HL-60/S4 treated with phorbol 12-myristate 13-acetate at 8.2 ng/mL for 4 days and 3 days (cell line): Measurements from ENCODE around the gene SF3B4.

Experiments
- in situ Hi-C: fragments of 300-500 bp; cut with MboI; formaldehyde crosslinking; loops from 2 replicates; pipeline ENCODE4 v1.15.0; 2022; ENCODE audit warnings: low sequenced_read_pairs

SF3B4 gene

DNA sequence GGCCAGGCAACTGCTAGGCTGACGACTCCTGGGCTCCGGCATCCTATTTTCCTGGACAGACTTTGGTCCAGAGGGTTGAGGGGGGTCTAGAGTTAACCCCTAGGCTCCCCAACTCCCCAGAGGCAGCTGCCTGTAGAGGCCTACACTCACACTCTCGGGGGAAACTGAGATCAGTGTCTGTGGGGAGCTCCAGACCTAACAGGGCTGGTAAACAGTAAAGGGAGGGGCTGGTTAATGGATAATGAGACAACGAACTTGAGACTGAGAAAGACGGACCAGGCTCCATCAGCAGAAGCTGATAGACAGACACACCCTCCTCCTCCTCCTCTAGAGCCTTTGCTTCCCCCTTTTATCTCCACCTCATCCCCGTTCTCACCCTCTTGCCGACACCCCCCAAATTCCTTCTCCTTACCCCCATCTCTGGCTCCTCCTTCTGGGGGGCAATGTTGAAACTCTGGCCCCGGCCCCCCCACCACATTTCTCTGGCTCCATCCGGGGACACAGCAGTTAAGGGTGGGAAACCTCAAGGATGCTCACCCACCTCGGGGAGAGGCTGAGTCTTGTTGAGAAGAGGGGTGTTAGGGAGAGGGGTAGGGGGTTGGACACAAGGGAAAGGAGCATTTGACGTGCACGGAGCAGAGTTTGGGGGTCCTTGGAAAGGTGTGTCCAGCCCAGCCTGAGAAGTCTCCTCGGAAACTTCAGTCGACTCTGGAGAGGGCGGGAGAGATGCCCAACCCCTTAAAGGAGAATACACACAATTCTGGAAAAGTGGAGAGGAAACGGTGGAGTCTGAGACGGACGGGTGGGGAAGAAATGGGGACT, 8.8 kb upstream of the SF3B4 start, which contains the start of gene MTMR11:
Gene MTMR11, minus strand, starts transcription at position 710 of the 822 bp plus-strand sequence. Its CDS starts 232 bp downstream, at position 478.
- in situ Hi-C loops, result no loop called here

DNA sequence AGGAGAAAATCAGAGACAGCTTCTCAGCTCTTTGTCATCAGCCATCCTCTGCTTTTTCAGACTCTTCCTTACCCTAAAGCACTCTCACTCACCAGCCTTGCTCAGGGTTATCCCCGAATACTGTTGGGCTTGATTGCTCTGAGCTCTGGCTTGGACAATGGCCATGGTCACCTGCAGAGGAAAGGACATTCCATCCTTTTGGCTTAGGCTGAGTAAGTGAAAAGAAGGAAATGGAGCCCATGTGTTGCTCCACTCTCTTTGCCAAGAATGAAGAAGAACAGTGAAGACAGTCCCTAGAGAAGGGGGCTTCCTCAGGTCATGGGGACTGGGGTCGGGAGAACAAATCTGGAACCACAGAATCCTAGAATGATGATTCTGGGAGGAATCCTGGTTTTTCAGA, 6.8 kb upstream of the SF3B4 start:
- in situ Hi-C loops, result no loop called here

DNA sequence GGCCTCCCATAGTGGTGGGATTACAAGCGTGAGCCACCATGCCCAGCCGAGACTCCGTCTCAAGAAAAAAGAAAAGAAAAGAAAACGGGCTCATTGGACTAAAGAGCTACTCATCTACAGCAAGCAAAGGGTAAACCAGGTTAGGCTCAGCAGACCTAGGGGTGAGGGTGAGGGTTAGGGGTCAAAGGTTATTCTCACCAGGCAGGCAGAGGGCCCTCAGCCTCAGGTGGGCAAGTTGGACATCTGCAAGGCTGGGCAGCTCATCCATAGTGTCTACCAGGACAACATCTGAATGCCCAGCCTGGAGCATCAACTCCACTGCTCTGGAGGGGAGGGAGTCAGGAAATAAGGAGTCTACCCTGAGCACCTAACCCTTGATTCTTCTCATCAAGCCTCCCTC, 5.6 kb upstream of the SF3B4 start:
- in situ Hi-C loops, result no loop called here

GRCh38 chr1:149932474-149932873, 4.9 kb upstream of the SF3B4 start:
- in situ Hi-C loops, result no loop called here

GRCh38 chr1:149931212-149931790, 3.7 kb upstream of the SF3B4 start:
- in situ Hi-C loops, result no loop called here

DNA sequence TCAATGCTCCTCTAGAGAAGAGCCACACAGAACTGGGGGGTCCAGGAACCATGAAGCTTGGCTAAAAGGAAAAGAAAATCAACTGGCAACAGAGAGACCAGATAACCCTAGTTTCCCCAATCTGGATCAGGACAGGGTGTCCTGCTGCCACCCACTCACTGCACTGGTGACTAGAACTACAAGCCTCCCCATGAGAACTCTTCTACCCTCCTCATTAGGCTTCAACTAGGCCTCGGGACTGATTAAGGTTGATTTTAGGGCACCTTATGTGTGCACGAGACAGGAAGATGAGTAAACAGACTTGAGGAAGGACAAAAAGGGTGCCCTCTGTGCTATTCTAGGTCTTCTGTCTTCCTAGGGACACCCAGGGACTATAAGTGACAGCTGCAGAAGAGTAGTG, 2.3 kb upstream of the SF3B4 start:
- in situ Hi-C loops, result no loop called here

GRCh38 chr1:149928401-149928724, 760 bp upstream of the SF3B4 start:
- in situ Hi-C loops, result no loop called here

- in situ Hi-C loops, result no loop called here
These were observed 494 bp downstream of the SF3B4 start for GRCh38 chr1:149927056-149927562.

DNA sequence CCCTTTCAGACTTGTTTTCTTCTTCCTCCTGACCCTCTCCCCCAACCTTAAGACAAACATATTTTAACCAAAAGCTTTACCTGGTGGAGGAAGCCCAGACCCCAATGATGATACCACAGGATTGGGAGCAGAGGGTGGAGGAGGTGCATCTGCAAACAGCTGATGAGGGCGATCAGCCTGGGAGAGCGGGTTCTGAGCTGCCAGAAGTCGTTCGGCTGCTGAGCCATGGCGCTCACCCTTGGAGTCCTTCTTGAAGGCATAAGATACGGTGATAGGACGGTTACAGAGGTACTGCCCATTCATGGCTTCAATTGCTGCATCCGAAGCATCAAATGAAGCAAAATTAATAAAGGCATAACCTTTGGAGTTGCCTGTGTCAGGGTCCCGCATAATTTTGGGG, 1.3 kb downstream of the SF3B4 start:
- in situ Hi-C loops, result no loop called here

DNA sequence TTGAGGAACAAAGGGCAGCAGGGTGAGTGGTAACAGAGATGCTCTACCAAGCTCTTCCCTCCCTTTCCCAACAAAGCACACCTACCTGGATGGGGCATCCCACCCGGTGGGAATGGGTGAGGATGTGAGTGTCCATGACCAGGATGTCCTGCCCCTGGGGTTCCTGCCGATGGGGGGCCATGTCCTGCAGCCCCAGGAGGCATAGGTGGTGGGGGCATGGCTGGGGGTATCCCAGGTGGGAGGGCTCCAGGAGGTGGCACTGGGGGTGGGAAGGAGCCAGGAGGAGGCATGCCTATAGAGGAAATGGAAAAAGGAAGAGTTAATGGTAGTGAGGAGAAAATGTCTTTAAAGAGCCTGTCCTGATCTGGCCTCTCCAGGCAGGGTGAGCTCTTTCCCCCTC, 1.9 kb downstream of the SF3B4 start:
- in situ Hi-C loops, result no loop called here

GRCh38 chr1:149925345-149925744, 2.3 kb downstream of the SF3B4 start:
- in situ Hi-C loops, result no loop called here

- in situ Hi-C loops, result no loop called here
These were observed 4.0 kb downstream of the SF3B4 start for GRCh38 chr1:149923626-149924025.

- in situ Hi-C loops, result no loop called here
These were observed 9.9 kb downstream of the SF3B4 start, which contains the start of gene SV2A for GRCh38 chr1:149917571-149918144. TSS of gene SV2A (minus strand) at chr1:149917844. CDS start at chr1:149913840, 4,004 bp downstream.

DNA sequence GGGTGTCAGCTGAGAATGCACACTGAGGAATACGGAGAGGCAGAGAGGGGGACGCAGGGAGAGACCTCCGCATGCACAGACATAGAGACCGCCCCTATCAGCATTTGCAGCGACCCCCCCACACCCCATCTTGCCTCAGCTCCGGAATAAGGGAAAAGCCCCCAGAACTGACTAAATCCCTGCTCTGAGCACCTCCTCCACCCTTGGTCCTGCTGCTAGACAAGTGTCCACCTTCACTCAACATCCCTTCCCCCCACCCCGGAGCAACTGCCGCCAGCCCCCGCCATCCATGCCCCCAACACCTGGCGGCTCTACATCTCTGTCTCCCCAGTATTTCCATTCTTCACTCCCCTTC, 10.7 kb downstream of the SF3B4 start:
- in situ Hi-C loops, result no loop called here

- in situ Hi-C loops, result no loop called here
These were observed 11.3 kb downstream of the SF3B4 start for GRCh38 chr1:149916193-149916897.

- in situ Hi-C loops, result no loop called here
These were observed 12.0 kb downstream of the SF3B4 start for GRCh38 chr1:149915429-149916192.

DNA sequence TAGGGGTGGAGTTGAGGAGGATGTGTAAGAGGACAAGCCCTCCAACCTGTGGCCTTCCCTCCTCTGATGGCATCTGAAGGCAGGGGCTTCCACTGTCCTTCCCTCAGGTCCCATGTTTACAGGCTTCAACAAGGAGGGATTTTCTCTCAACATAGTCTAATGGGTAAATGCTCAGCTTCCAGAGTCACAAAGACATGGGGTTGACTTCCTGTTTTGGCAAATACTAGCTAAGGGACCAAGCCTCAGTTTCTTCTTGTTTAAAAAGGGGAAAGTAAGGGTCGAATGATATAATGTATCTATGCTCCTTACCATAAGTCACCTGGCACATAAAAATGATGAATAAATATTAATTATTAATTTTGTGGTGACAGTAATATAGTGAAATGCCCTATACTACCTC, 13.1 kb downstream of the SF3B4 start:
- in situ Hi-C loops, result no loop called here

DNA sequence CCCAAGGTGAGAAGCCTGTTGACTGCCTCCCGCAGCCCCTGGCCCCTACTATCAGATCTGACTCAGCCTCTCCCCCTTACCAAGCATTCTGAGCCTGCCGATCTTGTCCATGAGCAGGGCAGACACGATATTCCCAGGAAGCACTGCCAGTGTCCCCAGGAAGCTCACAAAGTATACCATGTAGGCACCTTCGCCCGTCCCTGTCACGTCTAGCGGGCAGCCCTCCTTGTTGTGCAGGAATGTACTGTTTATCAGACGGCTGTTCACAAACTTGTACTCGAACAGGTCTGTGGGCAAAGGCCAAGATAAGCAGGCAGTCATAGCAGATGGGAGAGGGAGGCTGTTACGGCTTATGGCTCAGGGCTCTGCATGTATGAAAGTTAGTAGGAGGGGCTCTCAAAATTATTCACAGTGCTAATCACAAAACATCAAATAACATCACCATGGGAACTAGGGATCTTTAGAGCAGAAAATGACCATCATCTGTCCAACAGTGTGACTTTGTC, 21.0 kb downstream of the SF3B4 start:
- in situ Hi-C loops, result no loop called here

GRCh38 chr1:149903836-149904491, 23.6 kb downstream of the SF3B4 start:
- in situ Hi-C loops, result no loop called here
